PC-9 (cell line): Measurements from ENCODE around the gene SCAPER.

Experiments
- CTCF ChIP-seq: fragments of 200-600 bp; sonication (generic); conservative IDR thresholded peaks from 2 replicates; pipeline ENCODE4 v1.6.1; 2017; ENCODE audit warnings: mixed run types, antibody characterized with exemption, mild to moderate bottlenecking, moderate library complexity
- EZH2 ChIP-seq: fragments of 200-600 bp; sonication (generic); IDR thresholded peaks from 2 replicates; pipeline ENCODE4 v1.8.0; 2017; ENCODE audit warnings: antibody characterized with exemption, low read depth

- TF ChIP-seq CTCF (no peak), EZH2 (no peak)
These were observed 439.4 kb downstream of the SCAPER start for GRCh38 chr15:76465728-76466127.
